ENCODE data around the gene GLI1.

GRCh38 chr12:57441846-57442427 lies 17.6 kb upstream of the GLI1 start:
- no peak for TF ChIP-seq CTCF (IDR thresholded peaks at IDR 0.05)
- TF ChIP-seq EP300 (IDR thresholded peaks at IDR 0.05) = no peak
- no peak for TF ChIP-seq POLR2AphosphoS5 (IDR thresholded peaks at IDR 0.05)
- no peak for TF ChIP-seq POLR2A (IDR thresholded peaks at IDR 0.05; ENCODE audit: low read depth)

Data from esophagus muscularis mucosa (tissue), 4 donors.